Activated CD4-positive, alpha-beta T cell treated with anti-CD3 and anti-CD28 coated beads for 1 hour (primary cell): ENCODE results near the gene RBMS3.
"Not testable (repeated sequence)": the region's sequence is repeated elsewhere in the genome, so short reads cannot be mapped to it uniquely, and the experiment has no call there.

Experiments used
- DNase-seq: peaks from one replicate; pipeline ENCODE4 v3.0.0-alpha.2; 2020

RBMS3 gene

DNA sequence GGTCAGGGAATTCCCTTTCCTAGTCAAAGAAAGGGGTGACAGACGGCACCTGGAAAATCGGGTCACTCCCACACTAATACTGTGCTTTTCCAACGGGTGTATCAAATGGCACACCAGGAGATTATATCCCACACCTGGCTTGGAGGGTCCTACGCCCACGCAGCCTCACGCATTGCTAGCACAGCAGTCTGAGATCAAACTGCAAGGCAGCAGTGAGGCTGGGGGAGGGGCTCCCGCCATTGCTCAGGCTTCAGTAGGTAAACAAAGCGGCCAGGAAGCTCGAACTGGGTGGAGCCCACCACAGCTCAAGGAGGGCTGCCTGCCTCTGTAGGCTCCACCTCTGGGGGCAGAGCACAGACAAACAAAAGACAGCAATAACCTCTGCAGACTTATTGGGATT, 769.2 kb downstream of the RBMS3 start:
- DNase-seq = not testable (repeated sequence)

DNA sequence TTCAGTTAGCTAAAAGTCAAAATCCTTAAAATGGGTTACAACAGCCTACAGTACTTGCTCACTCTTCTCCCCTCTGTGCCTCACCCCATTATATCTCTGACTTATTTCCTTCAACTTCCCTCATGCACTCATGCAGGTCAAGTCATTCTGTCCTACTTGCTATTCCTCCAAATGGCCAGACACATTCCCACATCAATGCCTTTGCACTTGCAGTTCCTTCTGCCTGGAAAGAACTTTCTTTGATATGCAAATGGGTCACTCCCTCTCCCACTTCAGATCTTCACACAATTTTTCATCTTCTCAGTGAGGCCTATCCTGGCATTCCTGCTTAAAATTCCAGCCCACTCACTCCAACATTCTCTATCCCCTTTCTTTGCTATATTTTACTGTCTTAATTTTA, 778.4 kb downstream of the RBMS3 start:
- DNase-seq = no peak
